Immature natural killer cell (primary cell): ENCODE results near the gene FA2H. TPM values are rescaled to one million over a fixed set of nuclear protein-coding genes. Genes with fewer than 3 reads are reported as not detected.
"Not testable (repeated sequence)": the region's sequence is repeated elsewhere in the genome, so short reads cannot be mapped to it uniquely, and the experiment has no call there.

Experiments used
- DNase-seq, 3 donors: peaks; one replicate each; pipeline ENCODE4 v3.0.0; 2022; ENCODE audit warnings: mixed read lengths in 1 of 3
- H3K27ac Mint-ChIP-seq, 6 donors: one replicate each; pipeline ENCODE4 v1.8.0; 2020; ENCODE audit warnings: mixed read lengths in 6 of 6, mild to moderate bottlenecking in 5 of 6, inconsistent platforms in 4 of 6, moderate library complexity in 3 of 6
- H3K27me3 Mint-ChIP-seq, 3 donors: one replicate each; pipeline ENCODE4 v1.8.0; 2020 to 2021; ENCODE audit warnings: low read depth in 3 of 3, mild to moderate bottlenecking in 3 of 3, mixed read lengths in 3 of 3, moderate library complexity in 3 of 3, inconsistent platforms in 1 of 3
- H3K36me3 Mint-ChIP-seq, 3 donors: one replicate each; pipeline ENCODE4 v1.8.0; 2020; ENCODE audit warnings: mixed read lengths in 3 of 3, inconsistent platforms in 2 of 3, mild to moderate bottlenecking in 2 of 3
- H3K4me1 Mint-ChIP-seq, 2 donors: one replicate each; pipeline ENCODE4 v1.8.0; 2020; ENCODE audit warnings: inconsistent platforms in 2 of 2, mild to moderate bottlenecking in 2 of 2, mixed read lengths in 2 of 2, moderate library complexity in 1 of 2
- H3K4me3 Mint-ChIP-seq, 5 donors: one replicate each; pipeline ENCODE4 v1.8.0; 2020; ENCODE audit warnings: mild to moderate bottlenecking in 5 of 5, mixed read lengths in 5 of 5, inconsistent platforms in 3 of 5, moderate library complexity in 3 of 5
- H3K9me3 Mint-ChIP-seq, 6 donors: one replicate each; pipeline ENCODE4 v1.8.0; 2020; ENCODE audit warnings: mild to moderate bottlenecking in 6 of 6, mixed read lengths in 6 of 6, inconsistent platforms in 4 of 6, moderate library complexity in 3 of 6
- polyA plus RNA-seq, 3 donors: library from polyadenylated mRNA; unstranded; fragments of 300-500 nt; fragmentation: Illumina TruSeq; gene quantifications; one replicate each; pipeline ENCODE4 v1.2.3, GENCODE V29; 2021

The FA2H gene
- polyA plus RNA-seq, 3 donors from 2014 or later, result not detected

DNA sequence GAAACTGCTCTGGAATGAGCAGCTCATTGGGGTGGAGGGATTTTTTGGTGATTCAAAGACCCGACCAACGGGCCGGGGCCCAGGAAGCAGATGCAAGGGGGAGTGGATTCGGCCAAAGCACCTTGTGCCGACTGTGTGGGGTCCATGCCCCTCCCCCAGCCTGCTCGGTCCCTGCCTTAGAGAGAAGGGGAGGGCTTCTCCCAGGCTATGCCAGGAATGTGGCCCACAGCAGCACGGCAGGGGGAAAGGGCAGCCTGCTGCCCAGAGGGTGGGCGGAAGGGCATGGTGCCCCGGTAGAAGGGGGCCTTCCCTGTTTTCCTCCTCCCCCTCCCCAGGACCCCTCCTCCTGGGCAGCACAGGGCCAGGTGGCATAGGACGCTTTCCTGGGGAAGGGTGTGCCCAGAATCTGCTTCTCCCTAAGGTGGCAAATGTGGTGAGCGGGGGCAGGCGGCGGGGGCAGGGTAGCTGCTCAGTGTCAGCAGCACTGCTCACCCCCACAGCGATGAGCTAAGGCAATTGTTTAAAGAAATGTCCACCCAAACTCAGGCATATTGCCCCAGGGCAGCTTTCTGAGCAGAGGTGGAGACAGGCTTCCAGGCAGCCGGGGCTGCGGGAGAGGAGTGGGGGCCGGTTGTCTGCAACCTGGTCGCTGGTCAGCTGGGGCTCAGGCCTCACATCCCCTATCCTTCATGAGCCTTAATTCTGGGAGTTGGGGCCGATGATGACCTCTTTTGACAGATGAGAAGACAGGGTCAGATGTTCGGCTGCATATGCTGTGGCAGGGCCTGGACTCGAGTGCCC is 40.1 kb downstream of the FA2H start:
- no peak overlapping the region for H3K27ac Mint-ChIP-seq
- peaks cover 0 to 2% (median 2%) of the 10 kb centered on the region in 3 donors for H3K27me3 Mint-ChIP-seq

DNA sequence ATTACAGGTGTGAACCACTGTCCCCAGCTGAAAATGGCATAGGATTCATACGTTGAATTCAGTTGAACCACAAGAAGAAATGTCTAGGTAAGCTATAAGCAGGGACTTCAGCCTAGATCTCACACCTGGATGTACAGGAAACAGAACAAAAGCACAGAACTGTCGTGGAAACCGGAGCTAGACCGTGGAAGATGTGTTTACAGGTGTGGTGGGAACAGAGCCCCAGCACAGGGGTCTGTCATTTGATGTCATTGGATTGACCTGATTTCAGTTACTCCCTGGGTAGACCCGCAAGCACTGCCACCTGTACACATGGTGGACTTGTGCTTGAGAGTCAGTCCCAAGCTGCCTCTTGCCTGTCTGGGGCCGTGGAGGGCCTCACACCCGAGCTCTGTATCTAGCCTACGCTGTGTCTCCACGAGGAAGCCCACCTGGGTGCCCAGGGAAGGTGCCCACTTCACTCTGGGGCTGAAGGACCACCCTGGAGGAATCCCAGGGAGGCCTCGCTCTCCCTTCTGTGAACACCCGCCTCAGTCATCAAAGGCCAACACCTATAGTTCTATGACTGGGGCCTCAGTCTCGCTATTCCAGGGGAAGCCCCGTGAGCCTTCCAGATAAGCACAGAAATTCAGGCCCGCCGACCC is 41.8 kb downstream of the FA2H start:
- H3K4me1 Mint-ChIP-seq, result peaks cover 7 to 14% of the 10 kb centered on the region in 2 donors
- DNase-seq, result no peak
- no peaks in the 10 kb centered on the region for H3K36me3 Mint-ChIP-seq
- peak overlapping the region in 1 of 6 donors; percentile 16 for H3K27ac Mint-ChIP-seq
- H3K4me3 Mint-ChIP-seq, result no peak overlapping the region
- H3K9me3 Mint-ChIP-seq, result no peaks in the 10 kb centered on the region
- peaks cover 0 to 2% (median 2%) of the 10 kb centered on the region in 3 donors for H3K27me3 Mint-ChIP-seq

More for the DNA sequence above, 40.1 kb downstream of the FA2H start:
- H3K9me3 Mint-ChIP-seq, result no peaks in the 10 kb centered on the region
- no peak overlapping the region for H3K4me3 Mint-ChIP-seq
- H3K4me1 Mint-ChIP-seq, result peaks cover 5 to 12% of the 10 kb centered on the region in 2 donors
- no peak for DNase-seq
- no peaks in the 10 kb centered on the region for H3K36me3 Mint-ChIP-seq

DNA sequence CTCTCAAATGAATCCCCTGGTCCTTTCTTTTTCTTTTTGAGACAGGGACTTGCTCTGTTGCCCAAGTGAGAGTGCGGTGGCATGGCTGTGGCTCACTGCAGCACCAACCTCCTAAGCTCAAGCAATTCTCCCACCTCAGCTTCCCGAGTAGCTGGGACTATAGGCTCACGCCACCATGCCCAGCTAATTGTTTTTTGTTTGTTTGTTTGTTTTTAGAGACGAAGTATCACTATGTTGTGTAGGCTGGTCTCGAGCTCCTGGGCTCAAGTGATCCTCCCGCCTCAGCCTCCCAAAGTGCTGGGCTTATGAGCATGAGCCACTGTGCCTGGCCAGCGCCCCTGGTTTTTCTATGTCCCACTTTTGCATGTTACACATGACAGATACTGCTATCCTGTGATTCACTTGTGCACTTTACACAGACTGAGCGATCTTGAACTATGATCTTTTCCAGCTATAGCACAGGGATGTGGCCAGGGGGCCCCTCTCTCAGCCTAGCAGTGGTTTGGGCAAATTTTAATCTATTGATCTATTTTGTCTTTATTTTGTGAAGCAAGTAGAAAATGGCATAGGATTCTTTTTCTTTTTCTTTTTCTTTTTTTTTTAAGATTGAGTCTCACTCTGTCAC is 42.7 kb downstream of the FA2H start:
- H3K4me3 Mint-ChIP-seq, result no peak overlapping the region
- peaks cover 7 to 14% of the 10 kb centered on the region in 2 donors for H3K4me1 Mint-ChIP-seq
- no peaks in the 10 kb centered on the region for H3K36me3 Mint-ChIP-seq
- H3K27me3 Mint-ChIP-seq, result peaks cover 0 to 2% (median 2%) of the 10 kb centered on the region in 3 donors
- no peaks in the 10 kb centered on the region for H3K9me3 Mint-ChIP-seq
- H3K27ac Mint-ChIP-seq, result peak overlapping the region in 1 of 6 donors; percentile 47
- DNase-seq, result no peak

DNA sequence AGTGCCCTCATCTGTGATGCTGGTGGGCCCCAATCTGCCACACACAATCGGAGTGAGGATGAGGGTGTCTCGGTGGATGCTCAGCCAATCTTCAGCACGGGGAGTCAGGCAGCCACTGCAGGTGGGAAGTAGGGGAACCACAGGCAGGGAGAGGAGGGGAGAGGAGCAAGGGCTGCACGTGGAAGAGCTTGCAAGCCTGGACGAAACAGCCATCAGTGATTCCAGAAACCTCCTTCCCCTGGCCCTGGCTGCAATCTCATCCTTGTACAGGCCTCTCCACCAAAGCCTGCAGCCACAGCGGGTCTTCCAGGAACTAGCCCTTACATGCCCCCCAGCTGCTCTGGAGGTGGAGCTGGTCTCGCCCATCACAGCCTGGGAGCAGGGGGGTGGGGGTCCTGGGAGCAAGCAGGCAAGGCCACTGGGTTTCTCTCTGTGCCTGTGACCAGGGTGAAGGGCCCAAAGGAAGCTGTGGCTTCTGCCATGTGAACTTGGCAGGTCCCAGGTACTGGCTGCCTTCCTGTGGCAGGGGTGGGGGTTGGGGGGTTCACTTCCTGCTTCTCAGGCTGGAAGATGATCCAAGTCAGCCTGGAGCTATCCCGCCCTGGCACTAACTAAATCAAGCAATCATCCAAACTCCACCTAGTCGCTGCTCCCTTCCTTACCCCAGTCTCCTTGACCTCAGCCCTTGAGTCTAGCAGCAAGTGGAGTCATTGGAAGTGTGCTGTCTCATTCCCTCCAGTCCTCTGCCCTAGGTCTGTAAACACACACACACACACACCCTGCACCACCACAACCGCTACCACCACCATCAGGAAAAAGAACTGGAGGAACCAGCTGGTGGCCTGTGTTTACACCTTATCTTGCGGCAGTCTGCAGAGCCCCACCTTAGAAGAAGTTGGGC is 44.6 kb downstream of the FA2H start:
- Mint-ChIP-seq H3K4me3 (peak overlapping the region in 1 of 5 donors; percentile 22), H3K4me1 (peaks cover 7 to 14% of the 10 kb centered on the region in 2 donors)

DNA sequence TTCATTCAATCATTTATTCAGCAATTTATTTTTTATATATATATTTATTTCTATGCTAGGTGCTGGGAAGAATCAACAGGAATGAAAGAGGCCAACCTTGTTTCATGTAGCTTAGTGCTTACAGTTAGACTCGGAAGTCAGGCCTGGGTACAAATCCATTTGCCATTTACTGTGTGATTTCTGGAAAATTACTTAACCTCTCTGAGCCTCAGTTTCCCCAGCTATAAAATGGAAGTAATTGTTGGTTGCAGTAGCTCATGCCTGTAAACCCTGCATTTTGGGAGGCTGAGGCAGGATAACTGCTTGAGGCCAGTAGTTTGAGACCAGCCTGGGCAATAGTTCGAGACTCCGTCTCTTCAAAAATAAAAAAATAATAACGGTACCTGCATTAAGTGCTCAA is 46.7 kb downstream of the FA2H start:
- Mint-ChIP-seq H3K4me1 (peaks cover 7 to 14% of the 10 kb centered on the region in 2 donors), H3K36me3 (no peaks in the 10 kb centered on the region), H3K27me3 (peaks cover 2 to 4% (median 2%) of the 10 kb centered on the region in 3 donors), H3K27ac (no peak overlapping the region), H3K9me3 (peaks cover 3 to 6% (median 4%) of the 10 kb centered on the region in 6 donors), H3K4me3 (no peak overlapping the region)
- no peak for DNase-seq

More for the DNA sequence above, 44.6 kb downstream of the FA2H start:
- Mint-ChIP-seq H3K9me3 (peaks cover 3 to 6% (median 4%) of the 10 kb centered on the region in 6 donors), H3K27me3 (peaks cover 2 to 4% (median 2%) of the 10 kb centered on the region in 3 donors), H3K36me3 (no peaks in the 10 kb centered on the region), H3K27ac (peak overlapping the region in 1 of 6 donors; percentile 40)
- no peak for DNase-seq

DNA sequence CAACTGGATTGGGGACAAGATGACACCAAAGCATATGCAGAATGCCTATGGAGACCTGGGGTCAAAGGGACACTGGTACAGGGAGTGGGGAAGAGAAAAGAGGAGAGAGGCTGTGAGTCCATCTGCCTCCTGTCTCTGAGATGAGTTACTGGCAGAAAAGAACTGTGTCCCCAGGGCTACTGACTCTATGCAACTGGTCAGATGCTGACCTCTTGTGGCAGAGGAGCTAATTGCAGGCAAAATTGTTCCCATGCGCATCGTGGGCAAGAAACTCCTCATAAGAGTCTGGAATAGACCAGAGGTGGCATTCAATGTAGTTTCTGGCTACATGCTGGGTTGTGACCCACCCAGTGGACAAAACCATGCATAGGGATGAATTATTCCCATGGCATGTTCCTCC is 47.9 kb downstream of the FA2H start:
- no peak overlapping the region for H3K27ac Mint-ChIP-seq
- DNase-seq, result no peak
- H3K4me3 Mint-ChIP-seq, result no peak overlapping the region

DNA sequence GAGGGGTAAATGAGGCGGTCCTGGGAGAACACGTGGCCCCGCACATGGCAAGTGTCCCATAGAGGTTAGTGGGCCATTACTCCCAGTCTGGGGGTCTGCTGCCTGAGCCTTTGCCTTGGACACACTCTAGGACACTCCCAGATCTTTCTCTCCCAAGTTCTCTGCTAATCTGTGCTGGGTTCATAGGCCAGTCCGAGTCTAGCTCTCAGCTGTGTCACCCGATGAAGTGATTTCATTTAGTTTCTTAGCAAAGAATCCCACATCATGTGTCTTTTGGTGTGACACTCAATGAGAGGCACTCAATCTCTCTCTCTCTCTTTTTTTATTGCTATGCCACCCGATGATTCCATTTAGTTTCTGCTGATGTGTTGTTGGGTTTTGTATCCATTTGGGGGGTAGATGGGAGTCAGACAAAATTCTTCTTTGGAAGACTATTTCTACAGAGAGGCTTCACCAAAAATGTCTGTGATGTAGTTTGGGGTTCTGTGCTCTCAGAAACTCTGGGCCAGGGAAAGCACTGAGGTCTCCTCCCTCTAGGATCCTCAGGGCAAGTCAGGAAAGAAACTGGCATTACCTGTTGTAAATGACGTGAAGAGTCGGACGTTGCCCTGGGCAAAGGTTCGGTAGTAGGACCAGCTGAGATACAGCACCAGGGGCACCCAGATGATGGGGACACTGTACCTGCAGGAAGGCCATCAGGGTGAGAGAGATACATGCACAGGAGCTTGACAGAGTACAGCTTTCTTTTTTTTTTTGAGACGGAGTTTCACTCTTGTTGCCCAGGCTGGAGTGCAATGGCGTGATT is 48.8 kb downstream of the FA2H start:
- no peak overlapping the region for H3K4me3 Mint-ChIP-seq

More for the DNA sequence above, 47.9 kb downstream of the FA2H start:
- peaks cover 3 to 6% (median 4%) of the 10 kb centered on the region in 6 donors for H3K9me3 Mint-ChIP-seq
- H3K4me1 Mint-ChIP-seq, result peaks cover 7 to 14% of the 10 kb centered on the region in 2 donors
- H3K27me3 Mint-ChIP-seq, result peaks cover 2% of the 10 kb centered on the region in 3 donors
- no peaks in the 10 kb centered on the region for H3K36me3 Mint-ChIP-seq

DNA sequence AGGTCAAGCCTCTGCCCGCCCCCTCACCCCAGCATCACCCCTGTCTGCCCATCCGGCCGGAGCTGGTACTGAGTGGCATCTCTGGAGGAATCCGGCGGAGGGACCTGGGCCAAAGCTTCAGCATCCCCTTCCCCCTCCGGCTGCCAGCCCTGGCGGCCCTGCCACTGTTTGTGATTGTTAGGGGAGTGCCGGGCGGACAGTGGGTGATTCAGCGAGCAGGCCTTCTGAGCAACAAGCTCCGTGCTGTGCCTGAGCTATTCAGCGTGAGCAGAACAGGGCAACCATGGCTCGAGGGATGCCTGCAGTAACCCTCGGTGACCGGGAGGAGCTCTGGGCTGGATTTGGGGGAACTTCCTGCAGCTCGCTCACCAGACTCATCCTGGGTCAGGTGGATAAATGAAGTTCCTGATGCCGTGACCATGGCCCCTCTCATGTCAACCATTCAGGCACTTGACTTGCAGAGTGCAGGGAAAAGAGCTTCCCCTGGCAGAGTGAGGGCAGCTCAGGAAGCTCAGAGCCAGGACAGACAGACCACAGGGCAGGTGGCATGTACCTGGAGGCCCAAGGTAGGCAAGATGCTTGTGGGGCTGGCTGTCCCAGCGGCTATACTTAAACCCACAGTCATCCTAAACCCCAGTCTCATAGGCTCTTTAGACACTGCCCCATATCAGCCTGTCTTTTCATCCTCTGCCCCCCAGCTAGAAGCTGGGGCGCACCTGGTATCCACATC is 49.6 kb downstream of the FA2H start:
- H3K36me3 Mint-ChIP-seq, result no peaks in the 10 kb centered on the region
- peaks cover 3 to 6% (median 4%) of the 10 kb centered on the region in 6 donors for H3K9me3 Mint-ChIP-seq
- H3K4me1 Mint-ChIP-seq, result peaks cover 4 to 6% of the 10 kb centered on the region in 2 donors
- DNase-seq, result no peak
- H3K27ac Mint-ChIP-seq, result no peak overlapping the region
- no peak overlapping the region for H3K4me3 Mint-ChIP-seq
- peaks cover 4 to 7% (median 6%) of the 10 kb centered on the region in 3 donors for H3K27me3 Mint-ChIP-seq

More for the DNA sequence above, 48.8 kb downstream of the FA2H start:
- Mint-ChIP-seq H3K27me3 (peaks cover 2 to 5% (median 4%) of the 10 kb centered on the region in 3 donors), H3K9me3 (peaks cover 3 to 6% (median 4%) of the 10 kb centered on the region in 6 donors), H3K27ac (no peak overlapping the region), H3K4me1 (peaks cover 7 to 14% of the 10 kb centered on the region in 2 donors), H3K36me3 (no peaks in the 10 kb centered on the region)
- DNase-seq, result no peak

DNA sequence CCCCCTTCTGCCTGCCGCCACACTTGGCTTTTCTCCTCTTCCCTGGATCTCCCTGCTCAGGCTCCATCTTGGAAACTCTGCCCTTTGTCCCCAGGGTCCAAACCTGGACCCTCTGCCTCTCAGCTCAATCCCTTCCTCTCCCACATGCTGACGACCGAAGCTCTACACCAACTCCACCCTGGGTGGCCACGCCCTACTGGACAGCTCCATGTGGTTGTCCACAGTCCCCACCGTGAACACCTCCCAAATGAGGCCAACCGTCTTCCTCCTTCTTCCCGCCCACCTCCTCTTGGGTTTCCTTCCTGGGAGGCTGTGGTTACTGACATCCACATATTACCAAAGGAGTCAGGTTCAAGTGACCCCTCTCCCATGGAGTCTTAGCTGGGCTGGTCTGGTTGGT is 51.4 kb downstream of the FA2H start:
- Mint-ChIP-seq H3K27me3 (peaks cover 5 to 10% (median 8%) of the 10 kb centered on the region in 3 donors), H3K27ac (peak overlapping the region in 1 of 6 donors; percentile 38), H3K4me3 (no peak overlapping the region), H3K9me3 (peaks cover 3 to 6% (median 4%) of the 10 kb centered on the region in 6 donors), H3K4me1 (no peaks in the 10 kb centered on the region), H3K36me3 (no peaks in the 10 kb centered on the region)
- DNase-seq, result no peak

DNA sequence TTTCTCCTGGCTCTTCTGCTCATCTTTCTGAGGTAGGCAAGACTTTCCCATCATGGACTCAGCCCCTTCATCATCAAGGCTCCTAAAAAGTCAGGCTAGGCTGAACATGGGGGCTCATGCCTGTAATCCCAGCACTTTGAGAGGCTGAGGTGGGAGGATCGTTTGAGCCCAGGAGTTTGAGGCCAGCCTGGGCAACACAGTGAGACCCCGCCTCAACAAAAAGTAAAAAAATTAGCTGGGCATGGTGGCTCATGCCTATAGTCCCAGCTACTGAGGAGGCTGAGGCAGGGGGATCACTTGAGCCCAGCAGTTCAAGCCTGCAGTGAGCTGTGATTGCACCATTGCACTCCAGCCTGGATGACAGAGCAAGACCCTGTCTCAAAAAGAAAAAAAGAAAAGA is 52.5 kb downstream of the FA2H start:
- not testable (repeated sequence) for H3K4me1 Mint-ChIP-seq, H3K4me3 Mint-ChIP-seq, H3K27ac Mint-ChIP-seq, H3K36me3 Mint-ChIP-seq, H3K9me3 Mint-ChIP-seq, DNase-seq
- H3K27me3 Mint-ChIP-seq, result peaks cover 5 to 10% (median 8%) of the 10 kb centered on the region in 3 donors

DNA sequence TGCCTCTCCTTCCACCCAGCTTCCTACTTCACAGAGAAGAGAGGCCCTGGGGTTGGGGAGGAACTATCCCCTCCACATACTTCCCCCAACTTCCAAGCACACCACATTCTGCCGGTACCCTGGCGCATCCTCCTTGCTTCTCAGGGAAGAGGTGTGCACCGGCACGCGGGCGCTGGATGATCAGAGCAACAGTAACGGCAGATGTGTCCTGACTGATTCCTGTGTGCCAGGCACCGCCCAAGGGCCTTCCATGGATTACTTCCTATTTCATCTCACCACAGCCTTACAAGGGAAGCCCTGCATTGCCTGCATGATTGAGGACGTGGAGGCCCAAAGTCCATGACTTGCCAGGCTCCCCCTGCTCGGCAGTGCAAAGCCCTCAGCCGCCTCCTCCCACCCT is 52.9 kb downstream of the FA2H start:
- no peak overlapping the region for H3K4me3 Mint-ChIP-seq

DNA sequence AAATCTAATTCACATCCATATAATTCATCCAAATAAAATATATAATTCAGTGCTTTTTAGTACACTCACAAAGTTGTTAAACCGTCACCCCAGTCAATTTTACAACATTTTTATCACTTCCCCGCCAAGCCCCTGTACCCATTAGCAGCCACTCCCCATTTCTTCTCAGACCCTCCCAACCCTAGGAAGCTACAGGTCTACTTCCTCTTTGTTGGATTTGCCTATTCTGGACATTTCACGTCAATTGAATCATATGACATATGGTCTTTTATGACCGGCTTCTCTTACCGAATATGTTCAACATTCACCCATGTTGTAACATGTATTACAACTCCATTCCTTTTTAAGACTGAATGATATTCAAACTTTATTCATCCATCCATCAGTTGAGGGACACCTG is 54.0 kb downstream of the FA2H start:
- no peak for DNase-seq
- no peaks in the 10 kb centered on the region for H3K36me3 Mint-ChIP-seq
- no peaks in the 10 kb centered on the region for H3K4me1 Mint-ChIP-seq
- H3K27me3 Mint-ChIP-seq, result peaks cover 3 to 10% (median 6%) of the 10 kb centered on the region in 3 donors
- H3K9me3 Mint-ChIP-seq, result no peaks in the 10 kb centered on the region
- no peak overlapping the region for H3K27ac Mint-ChIP-seq
- H3K4me3 Mint-ChIP-seq, result no peak overlapping the region

More for the DNA sequence above, 52.9 kb downstream of the FA2H start:
- Mint-ChIP-seq H3K9me3 (peaks cover 3 to 4% (median 3%) of the 10 kb centered on the region in 6 donors), H3K36me3 (no peaks in the 10 kb centered on the region), H3K4me1 (no peaks in the 10 kb centered on the region), H3K27ac (no peak overlapping the region), H3K27me3 (peaks cover 5 to 10% (median 8%) of the 10 kb centered on the region in 3 donors)
- DNase-seq, result no peak
